Measurements from ENCODE around the gene SUMO3. TPM values are rescaled to one million over a fixed set of nuclear protein-coding genes. Genes with fewer than 3 reads are reported as not detected.
A peak's percentile ranks its signal among the peaks of the same experiment; 100 is the strongest.

SUMO3 gene
- total and polyA plus RNA-seq, 2 of the 13 experiments (the other 11 are each of a cell fraction or from before 2014, with no cell fraction given), result 51.4 to 92.4 TPM

GRCh38 chr21:44845418-44846223 is 27.8 kb upstream of the SUMO3 start (continued):
- TF ChIP-seq BORCS8-MEF2B (CRISPR knock-in tag; IDR thresholded peaks at IDR 0.05), result 0 out of 2 replicates have a peak, but pooled peaks have one; percentile 70
- TF ChIP-seq CBX1 (IDR thresholded peaks at IDR 0.05; ENCODE audit: low read depth), result no peak
- TF ChIP-seq SMAD1 (CRISPR knock-in tag; IDR thresholded peaks at IDR 0.05; ENCODE audit: borderline replicate concordance, low read depth), result no peak
- TF ChIP-seq RXRA (CRISPR knock-in tag; IDR thresholded peaks at IDR 0.05), result 0 out of 2 replicates have a peak, but pooled peaks have one; percentile 44
- TF ChIP-seq GABPB1 (CRISPR knock-in tag; IDR thresholded peaks at IDR 0.05), result peak; percentile 67
- TF ChIP-seq NBN (conservative IDR thresholded peaks at IDR 0.05), result no peak
- TF ChIP-seq ZNF776 (CRISPR knock-in tag; IDR thresholded peaks at IDR 0.05), result no peak
- TF ChIP-seq IRX3 (CRISPR knock-in tag; IDR thresholded peaks at IDR 0.05; ENCODE audit: borderline replicate concordance, low read depth), result no peak
- TF ChIP-seq NFYB (CRISPR knock-in tag; IDR thresholded peaks at IDR 0.05), result no peak
- TF ChIP-seq, protein P1, sequence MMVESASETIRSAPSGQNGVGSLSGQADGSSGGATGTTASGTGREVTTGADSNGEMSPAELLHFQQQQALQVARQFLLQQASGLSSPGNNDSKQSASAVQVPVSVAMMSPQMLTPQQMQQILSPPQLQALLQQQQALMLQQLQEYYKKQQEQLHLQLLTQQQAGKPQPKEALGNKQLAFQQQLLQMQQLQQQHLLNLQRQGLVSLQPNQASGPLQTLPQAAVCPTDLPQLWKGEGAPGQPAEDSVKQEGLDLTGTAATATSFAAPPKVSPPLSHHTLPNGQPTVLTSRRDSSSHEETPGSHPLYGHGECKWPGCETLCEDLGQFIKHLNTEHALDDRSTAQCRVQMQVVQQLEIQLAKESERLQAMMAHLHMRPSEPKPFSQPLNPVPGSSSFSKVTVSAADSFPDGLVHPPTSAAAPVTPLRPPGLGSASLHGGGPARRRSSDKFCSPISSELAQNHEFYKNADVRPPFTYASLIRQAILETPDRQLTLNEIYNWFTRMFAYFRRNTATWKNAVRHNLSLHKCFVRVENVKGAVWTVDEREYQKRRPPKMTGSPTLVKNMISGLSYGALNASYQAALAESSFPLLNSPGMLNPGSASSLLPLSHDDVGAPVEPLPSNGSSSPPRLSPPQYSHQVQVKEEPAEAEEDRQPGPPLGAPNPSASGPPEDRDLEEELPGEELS (CRISPR knock-in tag; IDR thresholded peaks at IDR 0.05), result 0 out of 2 replicates have a peak, but pooled peaks have one; percentile 13
- TF ChIP-seq ZNF567 (CRISPR knock-in tag; IDR thresholded peaks at IDR 0.05; ENCODE audit: borderline replicate concordance), result 0 out of 2 replicates have a peak, but pooled peaks have one; percentile 30
- peak; percentile 77 for TF ChIP-seq ZNF121 (CRISPR knock-in tag; IDR thresholded peaks at IDR 0.05)
- TF ChIP-seq ZNF547 (CRISPR knock-in tag; IDR thresholded peaks at IDR 0.05), result no peak
- TF ChIP-seq HHEX (CRISPR knock-in tag; IDR thresholded peaks at IDR 0.05), result no peak
- no peak for TF ChIP-seq REST (IDR thresholded peaks at IDR 0.05; ENCODE audit: borderline replicate concordance in 1 of 2, low read depth in 1 of 2, low read length in 2 of 2)
- TF ChIP-seq, protein P2, sequence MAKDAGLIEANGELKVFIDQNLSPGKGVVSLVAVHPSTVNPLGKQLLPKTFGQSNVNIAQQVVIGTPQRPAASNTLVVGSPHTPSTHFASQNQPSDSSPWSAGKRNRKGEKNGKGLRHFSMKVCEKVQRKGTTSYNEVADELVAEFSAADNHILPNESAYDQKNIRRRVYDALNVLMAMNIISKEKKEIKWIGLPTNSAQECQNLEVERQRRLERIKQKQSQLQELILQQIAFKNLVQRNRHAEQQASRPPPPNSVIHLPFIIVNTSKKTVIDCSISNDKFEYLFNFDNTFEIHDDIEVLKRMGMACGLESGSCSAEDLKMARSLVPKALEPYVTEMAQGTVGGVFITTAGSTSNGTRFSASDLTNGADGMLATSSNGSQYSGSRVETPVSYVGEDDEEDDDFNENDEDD (CRISPR knock-in tag; IDR thresholded peaks at IDR 0.05; ENCODE audit: borderline replicate concordance), result no peak
